GM19351 (cell line): ENCODE measurements around the gene DCAF8.

ENCODE experiments used
- ATAC-seq: cut with Tn5 transposase; IDR thresholded peaks from one replicate; pipeline ENCODE4 v1.9.1; 2021; ENCODE audit warnings: mild to moderate bottlenecking, moderate library complexity; ENCODE audit not compliant: unreplicated experiment

Gene DCAF8

GRCh38 chr1:160177667-160178066 is 84.7 kb downstream of the DCAF8 start:
- no peak for ATAC-seq

- no peak for ATAC-seq
Observed at GRCh38 chr1:160177231-160177630, 85.1 kb downstream of the DCAF8 start.

- ATAC-seq, result no peak
Observed at GRCh38 chr1:160171980-160172379, 90.4 kb downstream of the DCAF8 start.

- ATAC-seq, result no peak
Observed at GRCh38 chr1:160171354-160171753, 91.0 kb downstream of the DCAF8 start.

- ATAC-seq, result peak; percentile 54
Observed at GRCh38 chr1:160169553-160170399, 92.6 kb downstream of the DCAF8 start.

- no peak for ATAC-seq
Observed at GRCh38 chr1:160168609-160169369, 93.6 kb downstream of the DCAF8 start.

GRCh38 chr1:160168016-160168415 is 94.3 kb downstream of the DCAF8 start:
- ATAC-seq, result no peak

- no peak for ATAC-seq
Observed at GRCh38 chr1:160167580-160167979, 94.8 kb downstream of the DCAF8 start.

GRCh38 chr1:160167056-160167455 is 95.3 kb downstream of the DCAF8 start:
- ATAC-seq, result no peak

- ATAC-seq, result no peak
Observed at GRCh38 chr1:160166166-160166868, 96.0 kb downstream of the DCAF8 start.
